Measurements from ENCODE around the gene PPP1R17.

DNA sequence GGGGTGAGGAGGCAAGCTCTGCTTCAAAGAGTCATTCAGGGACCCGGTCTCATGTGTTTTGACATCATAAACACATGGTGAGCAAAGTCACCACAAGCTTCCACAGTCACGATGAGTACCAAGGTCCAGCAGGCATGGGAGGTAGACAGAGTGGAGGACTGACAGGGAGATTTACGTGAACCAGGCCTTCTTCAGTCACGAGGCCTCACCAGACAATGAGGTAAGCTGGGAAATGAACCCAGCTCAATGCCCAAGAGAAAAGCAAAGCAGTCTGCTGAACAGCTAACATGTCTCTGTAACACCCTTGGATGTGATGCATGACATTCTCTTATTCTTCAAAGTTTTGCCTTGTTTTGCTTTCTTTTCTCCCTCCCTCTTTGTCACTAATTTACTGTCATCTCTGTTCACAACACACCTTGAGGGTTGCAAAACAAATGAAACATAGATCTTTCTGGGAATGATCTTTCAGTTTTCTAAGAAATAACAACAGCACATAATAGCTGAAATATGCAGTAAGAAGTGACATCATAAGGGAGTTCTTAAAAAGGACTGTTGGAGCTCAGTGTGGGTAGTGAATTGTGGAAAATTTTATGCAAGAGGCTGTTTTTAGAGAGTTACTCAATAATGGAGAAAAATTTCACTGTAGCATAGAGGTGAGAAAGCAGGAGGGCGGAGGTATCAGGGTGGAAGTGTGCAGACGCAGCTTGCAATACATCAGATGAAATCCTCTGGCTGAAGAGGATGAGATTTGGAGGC lies 9.0 kb downstream of the PPP1R17 start:
- TF ChIP-seq, protein P1, sequence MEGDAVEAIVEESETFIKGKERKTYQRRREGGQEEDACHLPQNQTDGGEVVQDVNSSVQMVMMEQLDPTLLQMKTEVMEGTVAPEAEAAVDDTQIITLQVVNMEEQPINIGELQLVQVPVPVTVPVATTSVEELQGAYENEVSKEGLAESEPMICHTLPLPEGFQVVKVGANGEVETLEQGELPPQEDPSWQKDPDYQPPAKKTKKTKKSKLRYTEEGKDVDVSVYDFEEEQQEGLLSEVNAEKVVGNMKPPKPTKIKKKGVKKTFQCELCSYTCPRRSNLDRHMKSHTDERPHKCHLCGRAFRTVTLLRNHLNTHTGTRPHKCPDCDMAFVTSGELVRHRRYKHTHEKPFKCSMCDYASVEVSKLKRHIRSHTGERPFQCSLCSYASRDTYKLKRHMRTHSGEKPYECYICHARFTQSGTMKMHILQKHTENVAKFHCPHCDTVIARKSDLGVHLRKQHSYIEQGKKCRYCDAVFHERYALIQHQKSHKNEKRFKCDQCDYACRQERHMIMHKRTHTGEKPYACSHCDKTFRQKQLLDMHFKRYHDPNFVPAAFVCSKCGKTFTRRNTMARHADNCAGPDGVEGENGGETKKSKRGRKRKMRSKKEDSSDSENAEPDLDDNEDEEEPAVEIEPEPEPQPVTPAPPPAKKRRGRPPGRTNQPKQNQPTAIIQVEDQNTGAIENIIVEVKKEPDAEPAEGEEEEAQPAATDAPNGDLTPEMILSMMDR (conservative IDR thresholded peaks at IDR 0.05; ENCODE audit: low read length): no peak
- TF ChIP-seq EZH2phosphoT487 (IDR thresholded peaks at IDR 0.05; ENCODE audit: borderline replicate concordance, low read depth, low read length): no peak

Data from OCI-LY7 (cell line).